HCT116 (cell line): ENCODE data around the gene SARS1. TPM values are rescaled to one million over a fixed set of nuclear protein-coding genes. Genes with fewer than 3 reads are reported as not detected.
A peak's percentile ranks its signal among the peaks of the same experiment; 100 is the strongest.

ENCODE experiments used
- ATAC-seq: fragments of 200-7000 bp; cut with Tn5 transposase; 2 replicates; pipeline ENCODE4 v1.9.1; 2020; ENCODE audit warnings: mild to moderate bottlenecking, moderate library complexity
- BruUV-seq: library from RNA; stranded (reverse); fragments of 400-500 nt; replicated peaks from 2 replicates; lab custom pipeline; 2021; lab: Mats Ljungman, UMichigan
- CTCF ChIA-PET: fragments of 300-600 bp; sonication (Branson Sonifier 250); formaldehyde crosslinking; loops from one replicate; lab custom pipeline; 2021; ENCODE audit warnings: antibody characterized with exemption; lab: Charles Lee
- POLR2A ChIA-PET: fragments of 300-600, 350-600 bp; sonication (Branson Sonifier 250); formaldehyde crosslinking; loops from one replicate; lab custom pipeline; 2021; ENCODE audit warnings: antibody characterized with exemption; lab: Charles Lee
- RAD21 ChIA-PET, 2 experiments: fragments of 300-600 bp; sonication (Branson Sonifier 250); formaldehyde crosslinking; loops; one replicate each; lab custom pipeline; 2023; ENCODE audit warnings: low total read pairs in 2 of 2; ENCODE audit not compliant: uncharacterized antibody in 2 of 2, unreplicated experiment in 2 of 2, low non-redundant PET in 1 of 2; lab: Charles Lee
- DNase-seq: peaks from one replicate; pipeline ENCODE4 v3.0.0-alpha.2; 2010; ENCODE audit warnings: low read depth, low spot score
- H2AFZ ChIP-seq: fragments of 200-600 bp; shearing (Covaris generic), sonication (generic); 2 replicates; pipeline ENCODE4 v1.6.1; 2017; ENCODE audit warnings: low read depth, mixed run types, mixed read lengths, antibody characterized with exemption, low read length; ENCODE audit not compliant: poor library complexity, severe bottlenecking
- H3K27ac ChIP-seq: 2 replicates; pipeline ENCODE4 v1.5.1; 2012; ENCODE audit warnings: low read depth, low read length
- H3K27me3 ChIP-seq: fragments of 200-600 bp; sonication (generic); 2 replicates; pipeline ENCODE4 v1.6.1; 2016; ENCODE audit warnings: mixed run types, low read length, mixed read lengths; ENCODE audit not compliant: insufficient read depth
- H3K36me3 ChIP-seq, 2 experiments: fragments of 200-500 bp in 1 of 2; fragments of 200-600 bp in 1 of 2; sonication (Bioruptor generic) in 1 of 2; sonication (generic) in 1 of 2; 2 replicates each; pipeline versions ENCODE4 v1.5.1 to v1.6.1; 2014 to 2016; ENCODE audit warnings: low read length in 2 of 2, inconsistent platforms in 1 of 2, mixed read lengths in 1 of 2, mixed run types in 1 of 2; ENCODE audit not compliant: insufficient read depth in 2 of 2, control insufficient read depth in 1 of 2
- H3K4me1 ChIP-seq, 2 experiments: fragments of 200-600 bp in 1 of 2; sonication (generic) in 1 of 2; 2 replicates each; pipeline versions ENCODE4 v1.5.1 to v1.6.1; 2012 to 2017; ENCODE audit warnings: low read length in 2 of 2, inconsistent platforms in 1 of 2, mild to moderate bottlenecking in 1 of 2, mixed read lengths in 1 of 2, mixed run types in 1 of 2, moderate library complexity in 1 of 2; ENCODE audit not compliant: insufficient read depth in 2 of 2, control insufficient read depth in 1 of 2
- H3K4me2 ChIP-seq: fragments of 200-600 bp; sonication (generic); 2 replicates; pipeline ENCODE4 v1.6.1; 2017; ENCODE audit warnings: mixed run types, low read length, mixed read lengths
- H3K4me3 ChIP-seq, 2 experiments: fragments of 200-600 bp in 1 of 2; sonication (generic) in 1 of 2; replicated peaks in 1 of 2; 2 replicates each; pipeline ENCODE4 v1.5.1; 2011 to 2016; ENCODE audit warnings: low read length in 2 of 2, control low read depth in 1 of 2, low read depth in 1 of 2, mild to moderate bottlenecking in 1 of 2, mixed read lengths in 1 of 2, mixed run types in 1 of 2
- H3K79me2 ChIP-seq: fragments of 200-600 bp; sonication (generic); 2 replicates; pipeline ENCODE4 v1.6.1; 2017; ENCODE audit warnings: mild to moderate bottlenecking, mixed run types, low read length, moderate library complexity, mixed read lengths; ENCODE audit not compliant: insufficient read depth
- H3K9ac ChIP-seq: fragments of 200-600 bp; sonication (generic); 2 replicates; pipeline ENCODE4 v1.6.1; 2016; ENCODE audit warnings: low read length, mixed read lengths
- H3K9me2 ChIP-seq: fragments of 200-600 bp; sonication (generic), shearing (Covaris generic); 2 replicates; pipeline ENCODE4 v1.6.1; 2017; ENCODE audit warnings: mixed run types, mild to moderate bottlenecking, moderate library complexity; ENCODE audit not compliant: insufficient read depth
- H3K9me3 ChIP-seq, 2 experiments: fragments of 200-500 bp in 1 of 2; fragments of 200-600 bp in 1 of 2; sonication (Bioruptor generic) in 1 of 2; sonication (generic) in 1 of 2; 2 replicates each; pipeline ENCODE4 v1.6.1; 2014 to 2017; ENCODE audit warnings: low read length in 2 of 2, mixed read lengths in 2 of 2, inconsistent platforms in 1 of 2, low read depth in 1 of 2, mild to moderate bottlenecking in 1 of 2, mixed run types in 1 of 2, moderate library complexity in 1 of 2; ENCODE audit not compliant: control insufficient read depth in 1 of 2, insufficient read depth in 1 of 2
- H4K20me1 ChIP-seq: fragments of 200-600 bp; sonication (generic), shearing (Covaris generic); 2 replicates; pipeline ENCODE4 v1.6.1; 2017; ENCODE audit warnings: mixed run types, mild to moderate bottlenecking, moderate library complexity; ENCODE audit not compliant: insufficient read depth
- ATF3 ChIP-seq: IDR thresholded peaks from 2 replicates; pipeline ENCODE4 v1.6.1; 2012
- CBX3 ChIP-seq: IDR thresholded peaks from 2 replicates; pipeline ENCODE4 v1.6.1; 2012; ENCODE audit warnings: low read depth
- CTCF ChIP-seq, 3 experiments: fragments of 200-600 bp in 1 of 3; sonication (generic) in 1 of 3; IDR thresholded peaks in 2 of 3; conservative IDR thresholded peaks in 1 of 3; 2 replicates each; pipeline ENCODE4 v1.5.1; 2012 to 2017; ENCODE audit warnings: low read depth in 2 of 3, low read length in 2 of 3, antibody characterized with exemption in 1 of 3, borderline replicate concordance in 1 of 3, control low read depth in 1 of 3, mild to moderate bottlenecking in 1 of 3, mixed read lengths in 1 of 3, mixed run types in 1 of 3, moderate library complexity in 1 of 3; ENCODE audit not compliant: insufficient read depth in 1 of 3
- EGR1 ChIP-seq: IDR thresholded peaks from 2 replicates; pipeline ENCODE4 v1.6.1; 2012; ENCODE audit warnings: low read depth
- JUND ChIP-seq: IDR thresholded peaks from 2 replicates; pipeline ENCODE4 v1.6.1; 2012
- MAX ChIP-seq: IDR thresholded peaks from 2 replicates; pipeline ENCODE4 v1.6.1; 2012
- POLR2AphosphoS5 ChIP-seq: IDR thresholded peaks from 2 replicates; pipeline ENCODE4 v1.6.1; 2011; ENCODE audit warnings: mild to moderate bottlenecking, low read depth, low read length, moderate library complexity
- SRF ChIP-seq: IDR thresholded peaks from 2 replicates; pipeline ENCODE4 v1.6.1; 2012; ENCODE audit warnings: low read depth
- TCF7L2 ChIP-seq: IDR thresholded peaks from 2 replicates; pipeline ENCODE4 v1.7.0; 2011; ENCODE audit warnings: borderline replicate concordance, inconsistent platforms; ENCODE audit not compliant: insufficient read depth, insufficient read length; ENCODE audit errors: extremely low read depth
- YY1 ChIP-seq: IDR thresholded peaks from 2 replicates; pipeline ENCODE4 v1.6.1; 2011; ENCODE audit warnings: low read length, low read depth, moderate library complexity, mild to moderate bottlenecking; ENCODE audit not compliant: insufficient replicate concordance; ENCODE audit errors: extremely low read depth
- ZNF274 ChIP-seq: fragments of 200-500 bp; sonication (Bioruptor generic); IDR thresholded peaks from 2 replicates; pipeline ENCODE4 v1.6.1; 2014; ENCODE audit warnings: mild to moderate bottlenecking, low read depth, low read length, inconsistent platforms
- intact Hi-C: fragments of 100-400 bp; cut with micrococcal nuclease; formaldehyde crosslinking; loops from 2 replicates; pipeline ENCODE4 v1.10.0; 2022
- total RNA-seq: library from RNA; stranded (reverse); gene quantifications from one replicate; pipeline ENCODE4 v1.2.1, GENCODE V29; 2021; ENCODE audit not compliant: unreplicated experiment

Gene SARS1
- total RNA-seq, 1 experiment from 2014 or later = 206 TPM

- ATAC-seq (peak; percentile 65), DNase-seq (no peak)
- TF ChIP-seq ATF3 = no peak
- TF ChIP-seq TCF7L2 = no peak
- no peak for TF ChIP-seq MAX
- TF ChIP-seq SRF = no peak
- no peak for TF ChIP-seq JUND
- TF ChIP-seq POLR2AphosphoS5 = no peak
- no peak for TF ChIP-seq YY1
- TF ChIP-seq CBX3 = no peak
- no peak for TF ChIP-seq CTCF (IDR thresholded peaks at IDR 0.05 in 2 of 3, conservative IDR thresholded peaks at IDR 0.05 in 1 of 3; ENCODE audit: borderline replicate concordance in 1 of 3, insufficient read depth in 1 of 3, low read depth in 2 of 3, low read length in 2 of 3)
- TF ChIP-seq ZNF274 = no peak
- TF ChIP-seq EGR1 = no peak
- peak overlapping the region; percentile 88 for H3K4me2 ChIP-seq
- peaks cover 8 to 23% of the 10 kb centered on the region in 2 experiments; a peak in 2 of 4 replicates for H3K36me3 ChIP-seq
- H3K9ac ChIP-seq = peak overlapping the region; percentile 79
- CTCF ChIA-PET = interaction anchor here (1.2 to 1.9 kb wide), 4 partner anchors 114 to 250 kb away, joined by 3 to 18 read pairs (median 4); no protein-coding TSS in a partner anchor
- H3K27ac ChIP-seq = peak overlapping the region; percentile 80
- peaks cover 8 to 20% of the 10 kb centered on the region in 2 experiments; a peak in 3 of 4 replicates for H3K4me1 ChIP-seq
- H3K27me3 ChIP-seq = no peaks in the 10 kb centered on the region
- POLR2A ChIA-PET = interaction anchor here (0.6 to 1.1 kb wide), 5 partner anchors 14 to 117 kb away, joined by 3 read pairs; no protein-coding TSS in a partner anchor
- no peak overlapping the region for H2AFZ ChIP-seq
- peaks cover 18% of the 10 kb centered on the region; the same call in 1 of the 2 replicates for H3K79me2 ChIP-seq
- no peaks in the 10 kb centered on the region for H4K20me1 ChIP-seq
- RAD21 ChIA-PET = no interaction called here
- peak overlapping the region; percentile 78 to 87 for H3K4me3 ChIP-seq
- no peaks in the 10 kb centered on the region for H3K9me3 ChIP-seq
- H3K9me2 ChIP-seq = no peaks in the 10 kb centered on the region
- BruUV-seq = no TSS peak
- intact Hi-C loops = no loop called here
Observed at GRCh38 chr1:109282497-109282951, 68.8 kb downstream of the SARS1 start.
